Endothelial cell of hepatic sinusoid (primary cell): ENCODE measurements around the gene BTG3.

Experiments used
- in situ Hi-C: cut with HindIII; loops from 2 replicates; pipeline ENCODE4 v1.10.0; 2017; ENCODE audit warnings: low sequenced_read_pairs

Gene BTG3

DNA sequence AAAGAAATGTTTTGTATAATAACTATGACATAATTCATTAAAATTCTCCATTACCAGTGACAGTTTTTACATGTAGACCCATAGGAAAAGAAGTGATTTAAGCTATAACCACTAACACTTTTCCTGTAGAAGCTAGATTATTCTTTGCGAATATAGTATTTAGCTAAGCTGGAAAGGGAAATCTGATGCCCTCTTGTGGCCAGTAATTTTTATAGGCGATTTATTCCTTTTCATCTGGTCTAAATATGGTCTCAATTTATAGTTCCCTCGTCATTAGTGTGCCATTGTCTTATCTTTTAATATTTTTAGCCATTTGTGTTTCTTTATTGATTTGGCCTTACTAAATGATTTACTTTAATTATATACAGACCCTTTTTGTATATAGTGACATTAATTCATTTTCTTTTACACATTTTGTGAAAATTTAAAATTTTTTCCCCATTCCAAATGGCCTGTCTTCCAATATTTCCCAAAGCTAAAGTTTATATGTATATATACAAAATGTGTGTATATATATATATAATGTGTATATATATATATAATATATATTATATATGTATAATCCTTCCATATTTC is 26.7 kb downstream of the BTG3 start:
- in situ Hi-C loops, result no loop called here

GRCh38 chr21:17583898-17584297 is 28.8 kb downstream of the BTG3 start:
- in situ Hi-C loops, result no loop called here

DNA sequence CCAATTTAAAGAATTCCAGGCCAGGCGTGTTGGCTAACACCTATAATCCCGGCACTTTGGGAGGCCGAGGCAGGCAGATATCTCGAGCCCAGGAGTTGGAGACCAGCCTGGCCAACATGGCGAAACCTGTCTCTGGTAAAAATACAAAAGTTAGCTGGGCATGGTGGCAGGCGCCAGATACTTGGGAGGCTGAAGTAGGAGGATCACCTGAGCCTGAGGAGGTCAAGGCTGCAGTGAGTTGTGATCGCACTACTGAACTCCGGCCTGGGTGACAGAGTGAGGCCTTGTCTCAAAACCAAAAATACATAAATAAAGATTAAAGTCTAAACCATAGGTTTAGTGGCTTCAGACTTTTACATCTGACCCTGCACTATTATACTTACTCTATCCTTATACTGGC is 32.4 kb downstream of the BTG3 start:
- in situ Hi-C loops, result no loop called here

GRCh38 chr21:17578876-17579275 is 33.8 kb downstream of the BTG3 start:
- in situ Hi-C loops, result no loop called here

DNA sequence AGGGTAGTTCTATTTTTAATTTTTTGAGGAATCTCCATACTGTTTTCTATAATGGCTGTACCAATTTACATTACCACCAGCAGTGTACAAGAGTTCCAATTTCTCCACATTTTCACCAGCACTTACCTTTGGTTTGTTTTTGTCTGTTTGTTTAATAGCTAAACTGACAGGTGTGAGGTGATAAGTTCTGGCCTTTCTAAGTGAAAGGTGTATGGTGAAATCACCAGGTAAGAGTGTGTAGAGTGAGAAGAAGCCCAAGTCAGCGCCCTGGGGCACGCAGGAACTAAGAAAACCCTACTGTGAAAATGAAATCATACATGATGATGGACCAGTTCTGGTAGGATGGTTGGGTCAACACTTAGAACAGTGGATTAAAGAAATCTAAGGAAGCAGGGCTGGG is 34.5 kb downstream of the BTG3 start:
- in situ Hi-C loops, result no loop called here

GRCh38 chr21:17577701-17578100 is 35.0 kb downstream of the BTG3 start:
- in situ Hi-C loops, result no loop called here

- in situ Hi-C loops, result no loop called here
Observed at GRCh38 chr21:17576080-17576835, 36.4 kb downstream of the BTG3 start.

DNA sequence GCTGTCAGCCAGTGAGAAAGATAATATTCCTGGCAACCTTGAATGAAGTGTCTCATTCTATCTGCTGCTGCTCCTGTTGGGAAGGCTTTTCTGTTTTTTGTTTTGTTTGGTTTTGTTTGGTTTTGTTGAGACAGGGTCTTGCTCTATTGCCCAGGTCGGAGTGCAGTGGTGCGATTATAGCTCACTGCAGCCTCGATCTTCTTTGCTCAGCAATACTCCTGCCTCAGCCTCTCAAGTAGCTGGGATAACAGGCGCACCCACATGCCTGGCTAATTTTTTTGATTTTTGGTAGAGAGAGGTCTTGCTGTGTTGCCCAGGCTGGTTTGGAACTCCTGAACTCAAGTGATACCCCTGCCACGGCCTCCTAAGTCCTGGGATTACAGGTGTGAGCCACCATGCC is 37.6 kb downstream of the BTG3 start:
- in situ Hi-C loops, result no loop called here

DNA sequence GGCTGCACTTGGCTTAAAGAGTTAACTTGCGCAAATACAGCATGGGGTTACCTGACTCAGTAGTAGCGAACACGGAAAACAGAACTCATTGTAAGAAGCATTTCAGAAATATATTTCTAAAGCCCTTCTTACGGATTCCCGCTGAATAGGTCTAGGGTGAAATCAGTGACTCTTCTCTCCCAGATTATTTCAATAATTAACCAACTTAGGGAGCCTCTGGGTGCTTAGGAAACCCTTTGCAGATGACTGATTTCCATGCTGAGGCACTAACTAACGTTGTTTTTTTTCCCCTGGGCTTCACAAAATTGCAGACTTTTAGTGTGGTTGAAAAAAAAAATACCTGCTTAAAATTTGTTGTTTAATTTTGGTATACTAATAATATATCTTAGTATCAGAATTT is 40.3 kb downstream of the BTG3 start:
- in situ Hi-C loops, result loop anchor here (25.0 kb wide), 1 partner anchor 185 kb away; no protein-coding TSS in a partner anchor

- in situ Hi-C loops, result loop anchor here (25.0 kb wide), 1 partner anchor 183 kb away; no protein-coding TSS in a partner anchor
Observed at GRCh38 chr21:17570786-17571185, 41.9 kb downstream of the BTG3 start.

DNA sequence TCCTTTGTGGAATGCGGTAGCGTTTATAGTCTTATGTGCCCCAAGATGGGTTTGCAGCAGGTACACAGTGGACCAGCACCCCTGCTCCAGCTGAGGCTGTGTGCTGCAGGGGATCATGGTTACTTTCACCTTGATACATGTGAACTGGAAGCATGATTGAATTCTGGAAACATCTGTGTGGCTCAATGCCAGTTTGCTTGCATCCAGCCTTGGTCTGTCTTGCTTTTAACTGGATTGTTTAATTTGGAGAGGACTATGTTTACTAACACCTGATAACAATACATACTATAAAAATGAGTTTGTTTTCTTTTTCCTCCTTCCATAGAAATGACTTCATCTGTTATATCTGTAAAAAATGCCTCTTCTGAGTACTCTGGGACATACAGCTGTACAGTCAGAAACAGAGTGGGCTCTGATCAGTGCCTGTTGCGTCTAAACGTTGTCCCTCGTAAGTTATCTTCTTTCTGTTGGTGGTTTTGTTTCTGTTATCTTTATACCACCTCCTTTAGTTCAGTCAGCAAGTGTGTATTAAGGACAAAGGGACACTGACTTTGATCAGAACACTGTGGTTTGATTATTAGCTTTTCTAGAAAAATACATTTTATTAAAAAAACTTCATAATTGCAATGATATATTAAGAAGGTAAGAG is 52.2 kb downstream of the BTG3 start:
- in situ Hi-C loops, result loop anchor here (25.0 kb wide), 1 partner anchor 173 kb away; no protein-coding TSS in a partner anchor

GRCh38 chr21:17554679-17555465 is 57.8 kb downstream of the BTG3 start:
- in situ Hi-C loops, result loop anchor here (25.0 kb wide), 1 partner anchor 168 kb away; no protein-coding TSS in a partner anchor

GRCh38 chr21:17554120-17554519 is 58.6 kb downstream of the BTG3 start:
- in situ Hi-C loops, result loop anchor here (25.0 kb wide), 1 partner anchor 167 kb away; no protein-coding TSS in a partner anchor

GRCh38 chr21:17552410-17552809 is 60.3 kb downstream of the BTG3 start:
- in situ Hi-C loops, result loop anchor here (25.0 kb wide), 1 partner anchor 165 kb away; no protein-coding TSS in a partner anchor

GRCh38 chr21:17550671-17551308 is 61.9 kb downstream of the BTG3 start:
- in situ Hi-C loops, result loop anchor here (25.0 kb wide), 1 partner anchor 163 kb away; no protein-coding TSS in a partner anchor

DNA sequence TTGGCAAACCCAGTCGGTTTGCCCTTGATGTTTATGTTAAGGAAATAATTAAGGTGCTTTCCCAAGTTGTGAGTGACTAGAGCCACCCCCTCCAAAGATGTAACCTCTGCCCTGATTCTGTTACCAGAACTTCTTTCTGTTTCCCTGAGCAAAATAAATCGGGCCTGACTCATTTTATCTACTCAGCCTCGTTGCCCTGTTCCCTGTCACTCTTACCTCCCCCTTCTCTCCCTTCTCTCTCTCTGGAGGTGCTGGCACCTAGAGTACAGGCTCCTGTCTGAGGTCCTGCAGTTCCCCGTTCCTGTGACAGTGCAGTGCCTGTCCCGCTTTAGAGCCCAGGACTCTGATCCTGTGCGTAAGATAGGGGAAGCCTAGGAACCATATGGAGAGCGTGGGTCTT is 64.4 kb downstream of the BTG3 start:
- in situ Hi-C loops, result no loop called here

DNA sequence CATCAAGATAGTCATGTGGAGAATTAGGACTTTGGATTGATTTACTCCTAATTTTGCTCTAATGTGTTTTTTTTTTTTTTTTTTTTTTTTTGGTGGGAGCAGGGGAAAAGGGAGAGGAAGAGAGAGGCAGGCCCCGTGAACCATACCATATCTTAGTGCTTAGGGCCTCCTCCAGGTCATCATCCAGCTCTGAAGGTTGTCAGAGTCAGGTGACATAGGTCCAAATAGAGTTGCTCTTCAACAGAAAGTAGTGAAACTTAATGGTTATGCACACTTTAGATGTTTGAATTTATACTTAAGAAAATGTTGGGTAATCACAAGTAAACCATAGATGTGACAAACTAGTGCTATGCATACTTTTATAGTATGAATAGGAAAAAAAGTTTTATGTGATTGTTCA is 67.7 kb downstream of the BTG3 start:
- in situ Hi-C loops, result no loop called here
